Measurements from ENCODE around the gene NPL.

The NPL gene

DNA sequence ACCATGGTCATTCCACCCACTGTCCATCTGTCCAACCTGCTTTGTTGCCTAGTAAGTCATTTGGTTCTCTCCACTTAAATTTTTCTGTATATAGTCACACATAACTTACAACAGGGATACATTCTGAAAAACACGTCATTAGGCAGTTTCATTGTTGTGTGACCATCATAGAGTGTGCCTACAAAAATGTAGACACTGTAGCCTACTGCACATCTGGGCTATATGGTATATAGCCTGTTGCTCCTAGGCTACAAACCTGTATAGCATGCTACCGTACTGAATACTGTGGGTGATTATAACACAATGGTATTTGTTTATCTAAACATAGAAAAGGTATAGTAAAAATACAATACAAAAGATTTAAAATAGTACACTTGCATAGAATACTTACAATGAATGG is 10.0 kb upstream of the NPL start:
- DNase-seq, result no peak

DNA sequence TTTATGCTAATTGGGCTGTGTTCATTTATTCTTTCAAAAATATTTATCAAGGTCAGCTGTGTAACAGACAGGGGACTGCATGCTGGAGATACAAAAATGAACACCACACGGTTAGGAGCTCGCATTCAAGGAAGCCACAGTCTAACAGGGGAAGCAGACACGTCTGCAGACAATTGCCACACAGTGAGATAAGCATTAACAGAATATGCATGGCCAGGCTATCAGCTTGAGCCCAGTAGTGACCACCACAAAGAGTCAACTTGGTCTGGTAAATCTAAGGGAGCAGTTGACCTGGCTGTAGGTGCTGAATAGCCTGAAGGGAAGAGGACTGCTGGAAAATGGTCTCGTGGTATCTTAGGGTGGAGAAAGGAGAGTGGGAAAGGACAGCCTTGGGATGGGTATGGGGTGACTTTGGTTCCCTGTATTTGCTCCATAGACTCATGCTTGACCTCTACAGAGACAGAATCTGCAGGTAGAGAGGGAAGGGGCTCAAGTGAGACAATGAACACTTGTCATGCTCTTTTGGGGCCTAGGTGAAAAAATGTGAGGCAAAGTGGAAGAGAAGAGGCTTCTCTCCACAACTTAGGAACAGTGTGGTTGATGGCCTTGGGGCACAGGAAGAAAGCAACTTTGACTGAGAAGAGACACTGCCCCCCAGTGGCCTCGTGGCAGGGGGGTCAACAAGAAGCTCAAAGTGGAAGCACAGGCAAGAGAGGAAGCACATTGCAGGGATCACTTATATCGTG is 7.6 kb upstream of the NPL start:
- DNase-seq, result peak; percentile 92

DNA sequence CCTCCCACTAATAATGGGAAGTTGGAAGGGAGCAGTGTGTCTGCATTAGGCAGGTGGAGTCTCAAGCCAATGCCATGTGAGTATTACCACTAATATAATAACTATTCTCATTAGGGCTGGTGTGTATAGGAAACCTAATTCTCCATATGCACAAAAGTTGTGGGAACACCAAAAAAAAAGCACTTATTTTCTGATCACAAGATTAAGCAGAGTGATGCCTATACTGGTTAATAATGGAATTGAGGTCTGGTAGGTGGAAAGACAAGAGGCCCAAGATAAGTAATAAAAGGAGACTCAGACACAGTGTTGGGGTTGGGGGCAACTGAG is 7.0 kb upstream of the NPL start:
- no peak for DNase-seq

DNA sequence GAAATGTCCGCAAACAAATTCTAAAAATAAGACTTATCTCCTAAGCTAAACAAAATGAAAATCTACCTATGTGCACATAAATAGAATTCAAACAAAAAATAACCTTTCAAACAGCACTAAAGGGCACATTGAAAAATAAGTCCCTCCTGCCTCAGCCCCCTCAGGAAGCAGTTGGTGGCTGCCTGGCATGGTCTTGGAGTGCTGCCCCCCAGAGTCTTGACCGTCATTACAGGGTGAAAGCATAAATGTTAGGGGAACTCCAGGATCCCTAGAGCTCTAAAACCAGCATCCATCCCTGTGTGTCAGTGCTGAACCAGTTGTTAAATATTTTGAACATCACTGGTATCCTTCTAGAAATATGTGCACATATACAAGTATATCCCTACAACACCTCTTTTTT is 6.5 kb upstream of the NPL start:
- DNase-seq, result peak; percentile 72

DNA sequence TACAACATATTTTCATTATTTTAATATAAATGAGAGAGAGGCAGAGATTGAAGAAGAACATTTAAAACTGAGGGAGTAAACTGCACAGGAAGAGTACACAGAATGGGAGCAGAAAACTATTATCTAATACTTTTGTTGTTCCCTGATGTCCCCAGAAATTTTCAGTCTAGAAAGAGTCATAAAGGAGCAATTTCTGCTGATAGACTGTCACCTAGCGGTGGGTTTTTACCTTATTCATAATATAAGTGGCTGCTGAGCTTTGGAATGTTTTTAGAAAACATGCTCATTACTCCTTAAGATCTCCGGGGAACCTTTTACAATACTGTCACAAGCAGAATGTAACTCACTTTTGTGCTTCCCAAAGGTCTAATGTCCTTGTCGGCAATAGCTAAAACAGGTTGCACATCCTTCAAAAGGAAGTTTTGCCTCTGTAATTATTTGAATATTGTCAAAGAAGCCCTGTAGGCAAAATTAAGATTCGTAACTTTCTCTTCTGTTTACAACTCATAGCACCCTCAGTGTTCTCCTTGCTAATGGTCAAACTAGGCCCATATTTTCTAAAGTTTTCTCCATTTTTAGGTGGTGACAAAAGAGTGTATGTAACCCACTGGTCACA is 4.9 kb upstream of the NPL start:
- DNase-seq, result peak; percentile 86

DNA sequence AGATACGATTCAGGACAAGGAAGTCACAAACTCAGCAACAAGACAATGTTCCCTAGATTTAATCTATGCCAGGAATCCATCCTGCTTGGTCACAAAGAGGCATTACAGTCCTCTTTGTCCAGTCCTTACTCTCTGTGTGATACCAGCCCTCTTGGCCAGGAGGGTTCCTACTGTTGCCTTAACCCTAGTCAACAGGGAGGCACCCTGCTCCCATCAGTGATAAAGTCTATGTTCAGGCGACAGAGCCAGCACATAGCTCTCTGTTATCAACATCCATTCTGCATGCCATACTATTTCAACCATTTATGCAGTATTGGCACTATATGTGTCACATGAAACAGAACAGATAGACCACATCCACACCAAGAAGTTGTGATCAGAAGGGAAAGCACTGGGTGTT is 4.4 kb upstream of the NPL start:
- no peak for DNase-seq

DNA sequence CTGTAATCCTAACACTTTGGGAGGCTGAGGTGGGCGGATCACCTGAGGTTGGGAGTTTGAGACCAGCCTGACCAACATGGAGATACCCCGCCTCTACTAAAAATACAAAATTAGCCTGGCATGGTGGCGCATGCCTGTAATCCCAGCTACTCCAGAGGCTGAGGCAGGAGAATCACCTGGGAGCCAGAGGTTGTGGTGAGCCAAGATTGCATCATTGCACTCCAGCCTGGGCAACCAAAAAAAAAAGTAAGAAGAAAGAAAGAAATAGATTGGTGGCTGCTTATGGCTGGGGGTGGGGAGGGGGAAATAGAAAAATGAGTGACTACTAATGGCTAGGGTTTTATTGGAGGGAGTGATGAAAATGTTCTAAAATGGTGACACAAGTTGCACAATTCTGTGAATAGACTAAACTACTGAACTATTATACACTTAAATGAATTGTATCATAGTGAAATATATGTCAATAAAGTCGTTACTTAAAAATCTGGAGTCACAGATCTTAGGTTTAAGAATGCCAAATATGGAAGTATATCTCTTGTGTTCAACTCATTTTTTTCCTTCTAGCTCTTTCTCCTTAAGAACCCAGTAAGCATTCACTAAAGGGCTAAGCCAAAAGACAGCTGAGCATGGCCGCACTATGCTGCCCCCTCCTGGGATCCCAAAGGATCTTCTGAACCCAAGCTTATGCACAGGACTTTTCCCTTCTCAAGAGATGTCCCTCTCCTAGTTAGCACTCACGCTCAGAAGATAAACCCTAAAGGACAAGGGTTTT is 3.2 kb upstream of the NPL start:
- peak; percentile 76 for DNase-seq

DNA sequence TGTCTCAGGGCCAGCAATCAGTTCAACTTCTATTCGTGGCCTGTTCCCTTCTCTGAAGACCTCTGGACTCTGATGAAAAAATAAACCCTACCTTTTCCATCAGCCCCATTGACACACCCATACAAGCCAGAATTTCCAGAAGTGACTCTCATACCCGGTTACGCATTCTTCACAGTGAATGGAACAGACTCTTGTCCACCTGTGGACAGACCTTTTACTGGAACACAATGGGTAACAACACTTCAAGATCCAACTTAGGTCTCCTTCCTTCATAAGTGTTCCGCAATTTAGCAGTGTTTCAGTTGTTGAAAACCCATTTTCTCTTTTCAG is 2.6 kb upstream of the NPL start:
- DNase-seq, result no peak

DNA sequence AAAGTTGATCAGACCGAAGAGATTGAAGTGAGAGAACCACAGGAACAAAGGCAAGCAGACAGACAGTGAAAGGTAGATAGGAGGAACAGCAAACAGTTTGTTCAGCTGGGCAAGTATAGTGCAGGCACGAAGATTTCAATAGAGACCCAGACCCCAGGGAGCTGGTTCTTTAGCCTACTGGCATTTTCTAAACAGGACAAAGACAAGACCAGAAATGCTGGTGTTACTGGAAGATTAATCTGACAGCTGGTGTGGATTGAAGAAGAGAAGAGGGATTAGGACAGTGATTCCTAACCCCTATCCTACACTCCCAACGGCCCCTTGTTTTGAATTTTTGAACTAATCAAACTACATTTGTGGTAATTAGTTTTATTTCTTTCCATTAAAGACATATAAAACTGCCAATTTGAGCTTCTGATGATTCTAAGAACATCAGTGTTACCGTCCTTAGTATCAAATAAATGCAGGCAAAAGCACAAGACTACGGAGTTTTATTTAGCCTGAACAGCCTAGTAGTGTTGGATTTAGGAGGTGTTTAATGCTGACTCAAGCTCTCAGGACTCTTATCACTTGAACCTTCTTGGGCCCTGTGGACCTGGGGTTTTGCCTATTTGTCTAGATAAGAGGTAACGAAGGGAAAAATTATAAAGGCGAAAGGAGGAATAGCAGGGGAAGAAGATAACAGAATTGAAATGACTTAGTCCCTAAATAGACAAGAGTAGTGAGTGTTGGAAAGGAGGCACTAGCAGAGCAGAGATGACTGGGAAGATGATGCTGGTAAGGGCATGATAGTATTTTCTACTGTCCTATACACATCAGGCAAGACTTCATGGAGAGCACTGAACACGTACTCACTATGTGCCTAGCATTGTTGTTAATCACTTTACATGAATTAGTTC is 2.0 kb downstream of the NPL start:
- no peak for DNase-seq

DNA sequence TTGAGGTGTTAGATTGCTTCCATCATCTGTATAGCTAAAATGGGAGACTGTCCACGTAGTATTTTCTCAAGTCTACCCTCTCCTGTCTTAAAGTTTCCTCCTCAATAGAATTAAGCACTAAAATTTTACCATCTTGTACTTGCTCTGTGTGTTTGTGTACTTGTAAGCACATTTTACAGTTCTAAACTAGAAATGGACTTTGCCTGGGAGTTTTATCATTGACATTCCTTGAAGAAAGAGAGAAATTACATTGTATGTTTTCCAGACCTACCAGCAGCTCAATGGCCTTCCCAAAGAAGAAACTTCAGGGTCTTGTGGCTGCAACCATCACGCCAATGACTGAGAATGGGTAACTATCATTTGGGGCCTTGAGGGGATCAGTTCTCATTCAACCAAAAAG is 4.5 kb downstream of the NPL start:
- no peak for DNase-seq

DNA sequence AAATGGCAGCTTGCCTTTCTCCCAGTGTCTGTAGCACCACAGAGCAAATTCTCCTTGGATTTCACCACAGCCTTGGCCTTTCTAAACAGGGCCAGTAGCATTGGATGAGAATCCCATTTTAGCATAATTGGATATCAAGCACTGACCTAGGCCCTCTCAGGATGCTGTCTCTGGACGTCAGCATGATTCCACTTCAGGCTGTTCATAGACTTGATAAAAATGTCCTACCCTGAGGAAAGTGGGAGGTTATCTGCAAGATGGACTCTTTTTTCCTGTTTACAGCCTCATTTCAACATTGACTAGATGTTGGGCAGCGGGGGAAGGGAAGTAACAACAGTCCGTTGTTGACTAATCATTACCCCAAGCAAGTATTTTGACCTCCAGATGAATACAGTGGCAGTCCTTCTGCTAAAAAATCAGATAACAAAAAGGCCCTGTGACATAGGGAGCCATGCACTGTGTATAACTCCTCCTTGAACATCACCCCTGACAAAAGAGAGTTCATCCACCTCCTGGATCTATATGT is 5.2 kb downstream of the NPL start:
- no peak for DNase-seq

DNA sequence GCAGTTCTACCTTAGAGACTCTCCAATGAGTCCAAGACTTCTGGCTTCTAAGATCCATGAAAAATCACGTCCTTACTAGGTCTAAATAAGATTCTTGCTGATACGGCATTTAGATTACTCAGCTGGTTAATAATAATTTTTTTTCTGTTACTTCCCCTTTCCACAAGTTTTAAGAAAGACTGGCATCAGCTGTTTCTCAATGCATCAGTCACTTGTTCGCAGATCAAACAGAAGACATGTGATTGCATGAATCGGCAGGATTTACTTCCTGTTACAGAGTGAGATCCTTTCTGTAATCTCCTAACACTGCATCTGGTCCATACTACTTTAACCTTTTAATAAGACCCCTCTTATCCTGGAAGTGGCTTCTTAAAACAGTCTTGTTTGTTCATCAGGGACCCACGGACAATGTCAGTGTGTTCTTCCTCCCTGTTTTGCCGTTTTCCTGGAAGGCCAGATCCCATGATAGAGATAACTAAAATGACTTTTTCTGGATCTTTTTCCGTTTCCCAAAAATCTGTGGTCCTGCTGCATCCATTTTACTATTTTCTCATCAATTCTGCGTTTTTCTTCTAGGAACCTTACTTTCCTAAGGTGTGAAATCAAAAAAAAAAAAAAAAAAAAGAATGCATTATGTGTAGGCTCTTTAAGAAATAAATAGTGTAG is 6.1 kb downstream of the NPL start:
- DNase-seq, result no peak

DNA sequence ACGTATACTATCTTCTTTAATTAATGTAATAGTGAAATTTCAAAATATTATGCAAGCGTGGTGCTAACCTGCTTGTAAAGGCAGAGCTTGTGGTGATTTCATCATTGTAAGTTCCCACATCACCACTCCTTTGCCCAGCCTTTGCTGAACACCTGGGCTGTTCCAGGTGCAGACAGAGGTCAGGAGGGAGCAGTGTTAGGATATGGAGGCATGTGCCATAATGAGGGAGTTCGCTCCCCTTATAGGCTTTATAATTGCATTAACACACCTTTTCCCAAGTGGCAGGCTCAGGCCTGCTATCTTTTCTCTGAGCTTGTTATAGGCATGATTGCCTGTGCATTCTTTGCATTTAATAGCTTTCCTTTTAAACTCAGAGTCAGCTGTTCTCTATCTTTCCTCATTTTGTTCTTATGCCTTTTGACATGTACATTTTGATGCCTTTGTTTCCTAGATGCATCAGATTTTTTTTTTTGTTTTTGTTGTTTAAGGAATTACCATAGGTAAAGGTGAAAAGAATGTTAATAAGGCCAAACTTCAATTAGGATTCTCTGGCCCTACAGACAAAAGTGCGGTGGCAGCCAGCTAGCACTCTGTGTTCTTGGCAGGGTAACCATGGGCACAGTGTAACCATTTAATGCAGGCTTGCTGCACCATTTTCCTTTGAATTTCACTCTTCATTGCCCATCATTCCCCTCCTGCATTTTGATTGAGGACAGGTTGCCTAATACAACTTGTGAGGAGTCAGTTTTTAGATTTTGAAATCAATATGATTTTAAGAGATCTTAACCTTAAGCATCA is 12.6 kb downstream of the NPL start:
- DNase-seq, result no peak

DNA sequence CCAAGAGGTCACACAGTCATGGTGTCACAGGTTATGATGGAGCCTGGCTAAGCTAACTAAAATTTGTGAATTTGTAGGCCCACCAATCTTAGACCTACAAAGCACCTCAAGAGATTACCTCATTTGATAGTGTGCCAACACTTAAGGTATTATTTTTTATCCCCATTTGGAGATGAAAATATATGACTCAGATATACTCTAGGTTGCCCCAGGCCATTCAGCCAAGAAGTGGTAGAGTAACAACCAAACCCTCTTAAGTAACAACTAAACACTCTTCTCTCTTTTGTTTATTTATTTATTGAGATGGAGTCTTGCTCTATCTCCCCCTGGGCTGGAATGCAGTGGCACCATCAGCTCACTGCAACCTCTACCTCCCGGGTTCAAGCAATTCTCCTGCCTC is 14.3 kb downstream of the NPL start:
- DNase-seq, result no peak

DNA sequence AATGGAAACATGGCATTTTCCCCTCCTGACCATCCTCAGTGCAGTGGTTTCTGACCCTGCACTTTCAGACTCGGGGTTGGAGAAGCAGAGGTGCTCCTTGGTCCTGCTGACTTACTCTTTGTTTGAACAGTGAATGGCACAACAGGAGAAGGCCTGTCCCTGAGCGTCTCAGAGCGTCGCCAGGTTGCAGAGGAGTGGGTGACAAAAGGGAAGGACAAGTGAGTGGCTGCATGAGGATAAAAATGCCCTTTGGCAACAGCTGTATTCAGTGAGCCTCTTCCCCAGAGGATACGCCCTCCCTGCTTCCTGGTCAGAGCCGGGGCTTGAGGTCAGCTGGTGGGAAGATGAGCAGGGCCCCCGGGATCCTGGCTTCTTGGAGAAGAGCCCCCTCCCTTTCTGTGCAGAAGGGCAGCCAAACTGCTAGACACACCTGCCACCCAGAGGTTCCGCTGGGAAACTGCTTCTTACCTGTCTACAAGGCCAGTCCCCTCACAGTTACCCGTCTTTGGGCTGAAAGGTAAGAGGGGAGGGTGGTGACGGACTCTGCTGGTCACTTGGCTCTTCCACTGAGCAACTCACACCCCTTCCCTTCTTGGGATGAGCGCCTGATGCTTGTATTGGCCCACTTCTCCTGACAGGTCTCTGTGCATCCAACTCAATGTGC is 16.6 kb downstream of the NPL start:
- peak; percentile 6 for DNase-seq

DNA sequence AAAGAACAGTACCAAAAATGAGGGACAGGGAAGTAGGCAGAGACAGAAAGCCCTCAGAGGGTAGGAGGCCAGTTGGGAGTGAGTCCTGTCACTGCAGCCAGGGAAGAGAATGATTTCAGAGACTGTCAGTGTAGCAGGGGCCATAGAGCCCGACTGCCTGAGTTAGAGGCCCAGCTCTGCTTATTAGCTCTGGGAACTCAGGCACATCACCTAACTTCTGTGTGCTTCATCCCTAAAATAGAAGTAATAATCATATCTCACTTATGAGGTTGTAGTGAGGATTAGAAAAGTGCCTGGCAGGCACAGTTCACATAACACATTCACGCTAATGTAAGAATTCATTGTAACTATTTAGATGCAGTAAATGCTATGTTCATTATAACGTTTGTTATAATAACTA is 18.3 kb downstream of the NPL start:
- DNase-seq, result no peak

DNA sequence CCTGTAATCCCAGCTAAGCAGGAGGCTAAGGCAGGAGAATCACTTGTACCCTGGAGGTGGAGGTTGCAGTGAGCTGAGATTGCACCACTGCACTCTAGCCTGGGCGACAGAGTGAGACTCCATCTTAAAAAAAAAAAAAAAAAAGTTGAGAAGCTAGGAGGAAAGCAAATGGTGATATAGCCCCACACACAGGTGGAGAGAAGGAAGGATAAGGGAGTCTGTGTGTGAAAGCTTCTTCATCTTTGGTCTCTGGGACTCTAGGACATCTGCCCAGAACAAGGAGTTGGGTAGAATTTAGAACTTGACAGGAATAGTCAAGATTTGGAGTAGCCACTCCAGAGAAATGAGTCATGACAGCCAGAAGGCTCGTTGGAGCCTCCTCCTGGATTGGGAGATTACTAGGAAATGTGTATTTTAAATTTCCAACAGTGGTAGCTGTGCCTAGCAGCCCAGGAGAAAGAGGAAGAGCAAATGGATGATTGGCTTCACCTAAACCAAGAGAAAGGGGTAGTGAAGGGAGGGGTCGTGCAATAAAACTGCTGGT is 19.9 kb downstream of the NPL start:
- no peak for DNase-seq

DNA sequence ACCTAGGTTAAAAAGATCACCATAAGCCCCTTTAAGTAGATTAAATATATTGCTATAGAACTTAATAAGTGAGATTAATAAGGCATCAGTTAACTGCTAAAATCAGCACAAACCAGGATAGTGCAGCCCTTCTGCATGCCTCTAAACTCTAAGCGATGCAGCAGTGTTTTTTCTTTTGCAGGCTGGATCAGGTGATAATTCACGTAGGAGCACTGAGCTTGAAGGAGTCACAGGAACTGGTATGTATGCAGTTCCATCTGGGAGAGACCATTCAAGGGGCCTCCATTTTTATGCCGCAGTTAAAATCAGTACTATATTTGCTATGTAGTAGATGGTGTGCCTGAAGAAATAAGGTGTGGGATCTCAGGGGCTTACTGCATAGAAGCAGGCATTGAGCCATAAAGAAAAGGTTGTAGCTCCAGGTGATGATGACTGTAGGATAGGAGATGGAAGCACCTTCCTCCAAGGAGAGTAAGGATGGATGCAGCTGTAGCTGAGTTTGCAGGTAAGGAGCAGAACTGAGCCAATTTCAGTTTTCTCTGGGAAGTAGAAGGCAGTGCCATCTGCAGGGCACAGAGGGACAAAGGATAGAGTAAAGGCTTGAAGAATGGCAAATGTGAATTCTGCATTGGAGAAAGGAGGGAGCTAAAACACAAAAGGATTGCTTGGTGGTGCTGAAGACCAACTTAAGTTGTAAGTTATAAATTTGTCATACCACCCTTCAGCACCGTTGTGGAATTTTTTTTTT is 22.6 kb downstream of the NPL start:
- no peak for DNase-seq

DNA sequence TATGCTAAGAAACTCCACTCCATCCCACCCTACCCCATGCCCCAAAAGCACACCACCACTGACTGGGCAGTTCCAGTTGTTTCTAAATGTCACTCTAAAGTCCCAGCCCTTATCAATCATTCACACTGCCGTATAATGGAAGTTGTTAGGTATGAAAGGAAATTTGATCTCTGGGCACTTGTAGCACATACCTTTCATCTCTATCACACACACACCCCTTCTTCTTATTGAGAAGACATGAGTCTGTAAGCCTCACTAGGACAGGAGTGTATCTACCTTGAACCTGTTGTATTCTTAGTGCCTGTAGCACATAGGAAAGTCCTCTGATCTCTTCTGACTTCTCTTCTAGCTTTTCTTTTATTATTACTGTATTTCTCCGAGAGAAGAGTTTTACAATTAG is 27.3 kb downstream of the NPL start:
- DNase-seq, result no peak

DNA sequence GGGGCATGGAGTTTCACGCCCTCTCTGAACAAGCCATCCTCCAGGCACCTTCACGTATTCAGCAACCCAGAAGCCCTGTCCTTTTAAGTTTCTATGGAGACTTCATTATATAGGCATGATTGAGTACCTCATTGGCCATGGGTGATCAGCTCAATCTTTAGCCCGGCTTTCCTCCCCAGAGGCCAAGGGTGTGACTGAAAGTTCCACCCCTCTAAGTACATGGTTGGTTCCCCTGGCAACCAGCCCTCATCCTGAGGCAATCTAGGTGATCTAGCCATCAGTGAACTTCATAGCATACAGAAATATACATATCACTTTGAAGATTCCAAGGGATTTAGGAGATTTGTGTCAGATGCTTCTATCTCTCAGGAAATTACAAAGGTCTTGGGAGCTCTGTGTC is 28.2 kb downstream of the NPL start:
- DNase-seq, result no peak
